OCI-LY1 (cell line): ENCODE data around the gene CELF2.

Experiments
- CTCF ChIP-seq: fragments of 200-600 bp; sonication (generic), shearing (Covaris generic); IDR thresholded peaks from 2 replicates; pipeline ENCODE4 v1.5.1; 2017; ENCODE audit warnings: mild to moderate bottlenecking, antibody characterized with exemption, low read length, moderate library complexity, mixed read lengths
- EZH2 ChIP-seq: fragments of 200-600 bp; sonication (generic), shearing (Covaris generic); IDR thresholded peaks from 2 replicates; pipeline ENCODE4 v1.8.0; 2017; ENCODE audit warnings: borderline replicate concordance, mixed run types, mild to moderate bottlenecking, antibody characterized with exemption, low read length, moderate library complexity, mixed read lengths

DNA sequence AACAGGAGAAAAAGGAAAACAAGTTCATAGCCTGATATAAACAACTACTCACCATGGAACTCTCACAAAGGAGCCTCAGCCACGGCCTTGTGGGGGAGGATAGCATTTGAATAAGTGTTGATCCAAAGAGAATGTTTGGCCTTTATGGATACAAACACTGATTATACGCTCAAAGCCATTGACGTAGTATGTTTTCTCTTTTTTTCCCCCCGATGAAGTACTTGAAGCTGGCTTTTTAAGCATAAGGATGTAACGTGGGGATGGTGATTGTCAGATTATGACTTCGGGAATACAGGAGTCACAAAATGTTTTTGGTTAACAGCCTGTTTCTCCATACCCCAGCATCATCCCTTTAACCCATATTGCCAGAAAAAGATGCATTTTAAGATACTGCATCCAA, 39.8 kb downstream of the CELF2 start:
- TF ChIP-seq CTCF, result no peak
- TF ChIP-seq EZH2, result no peak
